ENCODE results near the gene CNTNAP2. TPM values are rescaled to one million over a fixed set of nuclear protein-coding genes. Genes with fewer than 3 reads are reported as not detected.

The CNTNAP2 gene
- total RNA-seq, 2 experiments from 2014 or later = not detected

GRCh38 chr7:147413557-147413870 is 1296.9 kb downstream of the CNTNAP2 start:
- H3K4me3 ChIP-seq (ENCODE audit: low read length) = no peak overlapping the region
- intact Hi-C loops (cut with DNase I, micrococcal nuclease) = no loop called here
- Mint-ChIP-seq H3K4me3 (no peak overlapping the region), H3K27me3 (no peaks in the 10 kb centered on the region), H3K36me3 (ENCODE audit: low read depth) (no peaks in the 10 kb centered on the region), H3K9me3 (peaks cover 2% of the 10 kb centered on the region), H3K4me1 (ENCODE audit: low read depth) (no peaks in the 10 kb centered on the region), H3K27ac (no peak overlapping the region)
- H3K27ac ChIP-seq (ENCODE audit: low read depth in 1 of 2, low read length in 2 of 2) = no peak overlapping the region
- no peaks in the 10 kb centered on the region for H3K36me3 ChIP-seq (ENCODE audit: insufficient read depth, low read length)
- CTCF ChIA-PET = no interaction called here
- no peaks in the 10 kb centered on the region for H3K27me3 ChIP-seq (ENCODE audit: control insufficient read depth in 1 of 2, insufficient read depth in 2 of 2, low read length in 2 of 2)
- ATAC-seq (ENCODE audit: poor library complexity) (no peak), DNase-seq (no peak)
- no peaks in the 10 kb centered on the region for H3K4me1 ChIP-seq (ENCODE audit: insufficient read depth, low read length)
- no peak for TF ChIP-seq CTCF (IDR thresholded peaks at IDR 0.05)
- peaks cover 0 to 10% of the 10 kb centered on the region in 2 experiments for H3K9me3 ChIP-seq (ENCODE audit: control insufficient read depth in 1 of 2, insufficient read depth in 1 of 2, low read length in 2 of 2)
- POLR2A ChIA-PET = no interaction called here

GRCh38 chr7:147415991-147416390 is 1299.4 kb downstream of the CNTNAP2 start:
- Mint-ChIP-seq H3K4me3 (no peak overlapping the region), H3K27me3 (no peaks in the 10 kb centered on the region), H3K27ac (no peak overlapping the region), H3K9me3 (no peaks in the 10 kb centered on the region), H3K4me1 (ENCODE audit: low read depth) (no peaks in the 10 kb centered on the region), H3K36me3 (ENCODE audit: low read depth) (no peaks in the 10 kb centered on the region)
- no peak overlapping the region for H3K27ac ChIP-seq (ENCODE audit: low read depth in 1 of 2, low read length in 2 of 2)
- intact Hi-C loops (cut with DNase I, micrococcal nuclease) = no loop called here
- H3K4me3 ChIP-seq (ENCODE audit: low read length) = no peak overlapping the region
- CTCF ChIA-PET = no interaction called here
- TF ChIP-seq CTCF (IDR thresholded peaks at IDR 0.05) = no peak
- POLR2A ChIA-PET = no interaction called here
- ATAC-seq (ENCODE audit: poor library complexity) (no peak), DNase-seq (no peak)
- peaks cover 0 to 8% of the 10 kb centered on the region in 2 experiments for H3K9me3 ChIP-seq (ENCODE audit: control insufficient read depth in 1 of 2, insufficient read depth in 1 of 2, low read length in 2 of 2)
- H3K27me3 ChIP-seq (ENCODE audit: control insufficient read depth in 1 of 2, insufficient read depth in 2 of 2, low read length in 2 of 2) = no peaks in the 10 kb centered on the region
- no peaks in the 10 kb centered on the region for H3K36me3 ChIP-seq (ENCODE audit: insufficient read depth, low read length)
- no peaks in the 10 kb centered on the region for H3K4me1 ChIP-seq (ENCODE audit: insufficient read depth, low read length)

GRCh38 chr7:147418966-147419365 is 1302.4 kb downstream of the CNTNAP2 start:
- H3K4me3 Mint-ChIP-seq = no peak overlapping the region
- Histone ChIP-seq H3K4me3 (ENCODE audit: low read length) (no peak overlapping the region), H3K4me1 (ENCODE audit: insufficient read depth, low read length) (no peaks in the 10 kb centered on the region), H3K36me3 (ENCODE audit: insufficient read depth, low read length) (no peaks in the 10 kb centered on the region), H3K27me3 (ENCODE audit: control insufficient read depth in 1 of 2, insufficient read depth in 2 of 2, low read length in 2 of 2) (no peaks in the 10 kb centered on the region), H3K27ac (ENCODE audit: low read depth in 1 of 2, low read length in 2 of 2) (no peak overlapping the region), H3K9me3 (ENCODE audit: control insufficient read depth in 1 of 2, insufficient read depth in 1 of 2, low read length in 2 of 2) (peaks cover 0 to 7% of the 10 kb centered on the region in 2 experiments)
- TF ChIP-seq CTCF (IDR thresholded peaks at IDR 0.05) = no peak
- H3K27ac Mint-ChIP-seq = no peak overlapping the region
- ATAC-seq (ENCODE audit: poor library complexity) = no peak
- peaks cover 3% of the 10 kb centered on the region for H3K9me3 Mint-ChIP-seq
- ChIA-PET POLR2A (no interaction called here), CTCF (interaction anchor here (0.7 kb wide), 1 partner anchor 19 kb away, joined by 3 read pairs; no protein-coding TSS in a partner anchor)
- no peaks in the 10 kb centered on the region for H3K27me3 Mint-ChIP-seq
- intact Hi-C loops (cut with DNase I, micrococcal nuclease) = no loop called here
- no peaks in the 10 kb centered on the region for H3K4me1 Mint-ChIP-seq (ENCODE audit: low read depth)
- no peak for DNase-seq
- no peaks in the 10 kb centered on the region for H3K36me3 Mint-ChIP-seq (ENCODE audit: low read depth)

All from CD4-positive, alpha-beta T cell (primary cell).